Measurements from ENCODE around the gene BNC2.

Gene BNC2

DNA sequence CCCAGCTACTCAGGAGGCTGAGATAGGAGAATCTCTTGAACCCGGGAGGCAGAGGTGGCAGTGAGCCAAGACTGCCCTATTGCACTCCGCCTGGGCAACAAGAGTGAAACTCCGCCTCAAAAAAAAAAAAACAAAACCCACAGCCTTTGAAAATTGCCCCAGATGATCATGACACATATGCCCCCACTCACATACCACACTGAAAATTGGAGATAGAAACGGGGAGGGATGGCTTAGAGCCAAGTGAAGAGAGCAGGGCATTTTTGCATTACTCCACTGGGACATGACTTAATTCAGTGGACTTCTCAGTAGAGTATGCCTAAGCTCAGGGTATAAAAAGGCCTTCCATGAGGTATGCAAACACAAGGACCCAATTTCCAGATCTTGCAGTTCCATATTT, 309.3 kb downstream of the BNC2 start:
- TF ChIP-seq TAF1 (IDR thresholded peaks at IDR 0.05; ENCODE audit: low read depth) = no peak
- no peak for TF ChIP-seq ZBTB7A (IDR thresholded peaks at IDR 0.05; ENCODE audit: low read depth)
- no peak for TF ChIP-seq CREB1 (IDR thresholded peaks at IDR 0.05; ENCODE audit: low read depth)
- TF ChIP-seq, protein P1, sequence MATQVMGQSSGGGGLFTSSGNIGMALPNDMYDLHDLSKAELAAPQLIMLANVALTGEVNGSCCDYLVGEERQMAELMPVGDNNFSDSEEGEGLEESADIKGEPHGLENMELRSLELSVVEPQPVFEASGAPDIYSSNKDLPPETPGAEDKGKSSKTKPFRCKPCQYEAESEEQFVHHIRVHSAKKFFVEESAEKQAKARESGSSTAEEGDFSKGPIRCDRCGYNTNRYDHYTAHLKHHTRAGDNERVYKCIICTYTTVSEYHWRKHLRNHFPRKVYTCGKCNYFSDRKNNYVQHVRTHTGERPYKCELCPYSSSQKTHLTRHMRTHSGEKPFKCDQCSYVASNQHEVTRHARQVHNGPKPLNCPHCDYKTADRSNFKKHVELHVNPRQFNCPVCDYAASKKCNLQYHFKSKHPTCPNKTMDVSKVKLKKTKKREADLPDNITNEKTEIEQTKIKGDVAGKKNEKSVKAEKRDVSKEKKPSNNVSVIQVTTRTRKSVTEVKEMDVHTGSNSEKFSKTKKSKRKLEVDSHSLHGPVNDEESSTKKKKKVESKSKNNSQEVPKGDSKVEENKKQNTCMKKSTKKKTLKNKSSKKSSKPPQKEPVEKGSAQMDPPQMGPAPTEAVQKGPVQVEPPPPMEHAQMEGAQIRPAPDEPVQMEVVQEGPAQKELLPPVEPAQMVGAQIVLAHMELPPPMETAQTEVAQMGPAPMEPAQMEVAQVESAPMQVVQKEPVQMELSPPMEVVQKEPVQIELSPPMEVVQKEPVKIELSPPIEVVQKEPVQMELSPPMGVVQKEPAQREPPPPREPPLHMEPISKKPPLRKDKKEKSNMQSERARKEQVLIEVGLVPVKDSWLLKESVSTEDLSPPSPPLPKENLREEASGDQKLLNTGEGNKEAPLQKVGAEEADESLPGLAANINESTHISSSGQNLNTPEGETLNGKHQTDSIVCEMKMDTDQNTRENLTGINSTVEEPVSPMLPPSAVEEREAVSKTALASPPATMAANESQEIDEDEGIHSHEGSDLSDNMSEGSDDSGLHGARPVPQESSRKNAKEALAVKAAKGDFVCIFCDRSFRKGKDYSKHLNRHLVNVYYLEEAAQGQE (IDR thresholded peaks at IDR 0.05; ENCODE audit: low read depth) = no peak
- TF ChIP-seq, protein P2, sequence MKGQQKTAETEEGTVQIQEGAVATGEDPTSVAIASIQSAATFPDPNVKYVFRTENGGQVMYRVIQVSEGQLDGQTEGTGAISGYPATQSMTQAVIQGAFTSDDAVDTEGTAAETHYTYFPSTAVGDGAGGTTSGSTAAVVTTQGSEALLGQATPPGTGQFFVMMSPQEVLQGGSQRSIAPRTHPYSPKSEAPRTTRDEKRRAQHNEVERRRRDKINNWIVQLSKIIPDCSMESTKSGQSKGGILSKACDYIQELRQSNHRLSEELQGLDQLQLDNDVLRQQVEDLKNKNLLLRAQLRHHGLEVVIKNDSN (IDR thresholded peaks at IDR 0.05) = no peak
- no peak for TF ChIP-seq TCF12 (IDR thresholded peaks at IDR 0.05; ENCODE audit: low read depth)
- no peak for TF ChIP-seq CEBPB (IDR thresholded peaks at IDR 0.05)
- TF ChIP-seq EP300 (IDR thresholded peaks at IDR 0.05; ENCODE audit: borderline replicate concordance) = no peak
- no peak for TF ChIP-seq RAD21 (IDR thresholded peaks at IDR 0.05; ENCODE audit: low read depth)
- no peak for TF ChIP-seq YY1 (IDR thresholded peaks at IDR 0.05; ENCODE audit: low read depth)
- TF ChIP-seq NFIC (IDR thresholded peaks at IDR 0.05) = no peak
- TF ChIP-seq EGR1 (IDR thresholded peaks at IDR 0.05) = no peak
- TF ChIP-seq, protein P3, sequence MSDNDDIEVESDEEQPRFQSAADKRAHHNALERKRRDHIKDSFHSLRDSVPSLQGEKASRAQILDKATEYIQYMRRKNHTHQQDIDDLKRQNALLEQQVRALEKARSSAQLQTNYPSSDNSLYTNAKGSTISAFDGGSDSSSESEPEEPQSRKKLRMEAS (IDR thresholded peaks at IDR 0.05) = no peak
- no peak for TF ChIP-seq FOXM1 (IDR thresholded peaks at IDR 0.05; ENCODE audit: borderline replicate concordance, low read depth)
- TF ChIP-seq TEAD4 (IDR thresholded peaks at IDR 0.05) = no peak

DNA sequence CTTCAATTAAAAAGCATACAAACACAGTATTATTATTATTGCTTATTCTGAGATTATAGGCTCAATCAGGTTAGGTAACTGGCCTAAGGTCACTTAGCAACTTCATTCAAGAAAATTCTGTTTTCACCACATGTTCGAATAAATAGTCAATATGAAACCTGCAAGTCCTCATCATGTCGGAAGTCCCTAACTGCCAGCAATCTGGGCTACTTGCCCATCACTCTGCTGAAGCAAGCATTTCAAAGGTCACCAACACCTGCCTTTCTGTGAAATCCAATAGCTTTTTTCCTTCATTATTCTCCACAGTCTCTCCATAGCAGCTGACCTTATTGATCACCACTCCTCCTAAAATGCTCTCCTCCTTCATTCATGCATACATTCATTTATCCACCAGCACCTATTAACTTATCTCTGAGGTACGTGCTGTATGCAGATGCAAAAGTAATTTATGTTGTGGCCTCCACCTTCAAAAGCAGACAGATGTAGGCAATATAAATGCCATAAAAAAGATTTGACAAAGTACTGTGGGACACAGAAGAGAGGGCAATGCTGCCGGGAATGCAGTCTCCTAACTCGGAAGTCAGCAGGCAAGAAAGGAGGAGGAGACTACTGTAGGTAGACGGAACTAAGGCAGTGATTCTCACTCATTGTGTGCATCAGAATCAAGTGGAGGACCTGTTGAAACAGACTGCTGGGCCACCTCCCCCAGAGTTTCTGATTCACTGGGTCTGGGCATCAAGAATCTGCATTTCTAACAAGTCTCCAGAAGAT, 310.9 kb downstream of the BNC2 start:
- TF ChIP-seq TAF1 (IDR thresholded peaks at IDR 0.05; ENCODE audit: low read depth) (no peak), TCF12 (IDR thresholded peaks at IDR 0.05; ENCODE audit: low read depth) (no peak), TEAD4 (IDR thresholded peaks at IDR 0.05) (no peak), YY1 (IDR thresholded peaks at IDR 0.05; ENCODE audit: low read depth) (no peak), CEBPB (IDR thresholded peaks at IDR 0.05) (no peak), EGR1 (IDR thresholded peaks at IDR 0.05) (no peak), EP300 (IDR thresholded peaks at IDR 0.05; ENCODE audit: borderline replicate concordance) (no peak), NFIC (IDR thresholded peaks at IDR 0.05) (no peak), FOXM1 (IDR thresholded peaks at IDR 0.05; ENCODE audit: borderline replicate concordance, low read depth) (no peak), ZBTB7A (IDR thresholded peaks at IDR 0.05; ENCODE audit: low read depth) (no peak), RAD21 (IDR thresholded peaks at IDR 0.05; ENCODE audit: low read depth) (no peak), CREB1 (IDR thresholded peaks at IDR 0.05; ENCODE audit: low read depth) (no peak)
- TF ChIP-seq, protein P2 (IDR thresholded peaks at IDR 0.05) = no peak
- TF ChIP-seq, protein P3 (IDR thresholded peaks at IDR 0.05) = no peak
- TF ChIP-seq, protein P1 (IDR thresholded peaks at IDR 0.05; ENCODE audit: low read depth) = no peak

DNA sequence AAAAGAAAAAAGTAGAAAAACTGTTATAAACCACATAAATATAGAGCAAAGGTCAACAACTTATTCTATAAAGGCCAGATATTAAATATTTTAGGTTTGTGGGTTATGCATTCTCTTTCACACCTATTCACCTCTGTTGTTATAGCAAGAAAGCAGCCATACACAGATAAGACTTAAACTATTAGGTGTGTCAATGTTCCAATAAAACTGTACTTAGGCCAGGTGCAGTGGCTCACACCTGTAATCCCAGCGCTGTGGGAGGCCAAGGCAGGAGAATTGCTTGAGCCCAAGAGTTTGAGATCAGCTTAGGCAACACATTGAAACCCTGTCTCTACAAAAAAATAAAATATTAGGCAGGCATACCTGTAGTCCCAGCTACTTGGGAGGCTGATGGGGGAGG, 314.7 kb downstream of the BNC2 start:
- no peak for TF ChIP-seq CREB1 (IDR thresholded peaks at IDR 0.05; ENCODE audit: low read depth)
- TF ChIP-seq, protein P1 (IDR thresholded peaks at IDR 0.05; ENCODE audit: low read depth) = no peak
- TF ChIP-seq EP300 (IDR thresholded peaks at IDR 0.05; ENCODE audit: borderline replicate concordance) = no peak
- TF ChIP-seq TAF1 (IDR thresholded peaks at IDR 0.05; ENCODE audit: low read depth) = no peak
- no peak for TF ChIP-seq TEAD4 (IDR thresholded peaks at IDR 0.05)
- no peak for TF ChIP-seq RAD21 (IDR thresholded peaks at IDR 0.05; ENCODE audit: low read depth)

DNA sequence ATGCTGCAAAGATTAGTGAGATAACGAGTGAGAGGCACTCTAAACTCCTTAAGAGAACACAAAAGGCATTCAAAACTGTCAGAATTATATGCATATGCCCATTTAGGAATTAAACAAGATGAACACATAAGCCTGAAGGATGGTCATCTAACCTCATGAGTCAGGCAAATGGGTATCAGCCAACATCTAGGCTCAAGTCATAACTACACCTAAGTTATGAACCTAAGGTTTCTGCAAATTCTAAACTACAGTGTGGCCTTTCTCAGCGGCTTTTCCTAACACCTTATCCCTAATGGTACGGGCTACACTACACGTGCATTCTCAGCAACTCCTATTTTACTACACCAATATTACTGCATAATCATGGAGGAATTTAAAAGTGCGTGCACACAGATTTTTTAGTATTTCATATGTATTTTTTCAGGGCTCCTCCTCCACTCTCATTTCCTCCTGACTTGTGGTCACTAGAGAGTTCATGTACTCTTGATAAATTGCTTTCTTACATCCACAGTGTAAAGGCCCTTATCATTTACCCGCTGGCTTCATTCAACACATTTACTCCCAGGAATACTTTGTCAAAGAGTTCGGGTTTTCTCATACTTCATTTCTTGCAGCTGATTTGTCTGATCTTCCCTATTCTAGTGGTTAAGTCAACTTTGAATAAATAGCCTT, 316.5 kb downstream of the BNC2 start:
- TF ChIP-seq, protein P1 (IDR thresholded peaks at IDR 0.05; ENCODE audit: low read depth) = no peak
- TF ChIP-seq CREB1 (IDR thresholded peaks at IDR 0.05; ENCODE audit: low read depth) (no peak), YY1 (IDR thresholded peaks at IDR 0.05; ENCODE audit: low read depth) (no peak), TEAD4 (IDR thresholded peaks at IDR 0.05) (no peak), EGR1 (IDR thresholded peaks at IDR 0.05) (no peak)

All from Ishikawa (cell line).